Neural cell (in vitro differentiated cells): Measurements from ENCODE around the gene ZNF41. TPM values are rescaled to one million over a fixed set of nuclear protein-coding genes. Genes with fewer than 3 reads are reported as not detected.

Source experiments
- H2AFZ ChIP-seq: fragments of 200-600, 300-800 bp; sonication (generic), shearing (Covaris generic); 2 replicates; pipeline ENCODE4 v1.6.0; 2014; ENCODE audit warnings: low read depth, mild to moderate bottlenecking, antibody characterized with exemption, low read length, moderate library complexity
- H3F3A ChIP-seq: fragments of 200-600 bp; shearing (Covaris generic); 2 replicates; pipeline ENCODE4 v1.6.1; 2016; ENCODE audit warnings: mild to moderate bottlenecking, moderate library complexity, mixed read lengths, antibody characterized with exemption, low read length; ENCODE audit not compliant: insufficient read depth, poor library complexity, severe bottlenecking
- H3K27ac ChIP-seq: fragments of 200-600, 300-800 bp; sonication (generic), shearing (Covaris generic); 2 replicates; pipeline ENCODE4 v1.5.1; 2014; ENCODE audit warnings: mild to moderate bottlenecking, low read length, moderate library complexity
- H3K27me3 ChIP-seq: fragments of 300-800, 200-600 bp; sonication (generic), shearing (Covaris generic); 2 replicates; pipeline ENCODE4 v1.6.0; 2014; ENCODE audit warnings: mild to moderate bottlenecking, low read depth, low read length, moderate library complexity; ENCODE audit not compliant: insufficient read depth
- H3K36me3 ChIP-seq: fragments of 300-800, 200-600 bp; sonication (generic), shearing (Covaris generic); 2 replicates; pipeline ENCODE4 v1.5.1; 2014; ENCODE audit warnings: mild to moderate bottlenecking, antibody characterized with exemption, low read length, moderate library complexity; ENCODE audit not compliant: insufficient read depth
- H3K4me2 ChIP-seq: fragments of 300-800, 200-600 bp; sonication (generic), shearing (Covaris generic); 2 replicates; pipeline ENCODE4 v1.6.0; 2014; ENCODE audit warnings: mild to moderate bottlenecking, low read length
- H3K4me3 ChIP-seq: fragments of 300-800, 200-600 bp; sonication (generic), shearing (Covaris generic); 2 replicates; pipeline ENCODE4 v1.5.1; 2014; ENCODE audit warnings: mild to moderate bottlenecking, low read length, moderate library complexity
- H3K79me2 ChIP-seq: fragments of 200-600 bp; shearing (Covaris generic); replicated peaks from 2 replicates; pipeline ENCODE4 v1.6.0; 2014; ENCODE audit warnings: mild to moderate bottlenecking, low read length, moderate library complexity; ENCODE audit not compliant: insufficient read depth
- H3K9ac ChIP-seq: fragments of 300-800, 200-600 bp; sonication (generic), shearing (Covaris generic); 2 replicates; pipeline ENCODE4 v1.6.1; 2016; ENCODE audit warnings: mild to moderate bottlenecking, low read length, mixed read lengths
- H3K9me2 ChIP-seq: fragments of 200-600 bp; shearing (Covaris generic); 2 replicates; pipeline ENCODE4 v1.6.1; 2016; ENCODE audit warnings: mild to moderate bottlenecking, low read length, mixed read lengths; ENCODE audit not compliant: insufficient read depth
- H3K9me3 ChIP-seq: fragments of 200-600, 300-800 bp; sonication (generic), shearing (Covaris generic); 2 replicates; pipeline ENCODE4 v1.6.1; 2016; ENCODE audit warnings: mild to moderate bottlenecking, mixed run types, low read length, moderate library complexity, mixed read lengths
- H4K20me1 ChIP-seq: fragments of 200-600 bp; shearing (Covaris generic); 2 replicates; pipeline ENCODE4 v1.6.1; 2016; ENCODE audit warnings: mild to moderate bottlenecking, mixed run types; ENCODE audit not compliant: insufficient read depth
- CTCF ChIP-seq: fragments of 450-650 bp; IDR thresholded peaks from 2 replicates; pipeline ENCODE4 v1.5.1; 2014; ENCODE audit warnings: antibody characterized with exemption, mild to moderate bottlenecking, moderate library complexity; ENCODE audit not compliant: poor library complexity, severe bottlenecking
- EP300 ChIP-seq: fragments of 450-650 bp; conservative IDR thresholded peaks from 2 replicates; pipeline ENCODE4 v1.6.1; 2014; ENCODE audit warnings: antibody characterized with exemption, mild to moderate bottlenecking, moderate library complexity; ENCODE audit not compliant: poor library complexity, severe bottlenecking
- EZH2 ChIP-seq: fragments of 200-600, 300-800 bp; shearing (Covaris generic), sonication (generic); IDR thresholded peaks from 2 replicates; pipeline ENCODE4 v1.6.1; 2014; ENCODE audit warnings: antibody characterized with exemption, low read length, borderline replicate concordance, mild to moderate bottlenecking; ENCODE audit not compliant: insufficient read depth, poor library complexity, severe bottlenecking
- MXI1 ChIP-seq: fragments of 450-650 bp; conservative IDR thresholded peaks from 2 replicates; pipeline ENCODE4 v1.6.1; 2014; ENCODE audit warnings: antibody characterized with exemption, mild to moderate bottlenecking; ENCODE audit not compliant: poor library complexity, severe bottlenecking
- POLR2AphosphoS5 ChIP-seq: IDR thresholded peaks from 2 replicates; pipeline ENCODE4 v1.6.1; 2012
- RAD21 ChIP-seq: fragments of 450-650 bp; conservative IDR thresholded peaks from 2 replicates; pipeline ENCODE4 v1.6.1; 2014; ENCODE audit warnings: antibody characterized with exemption, mild to moderate bottlenecking, moderate library complexity
- REST ChIP-seq: IDR thresholded peaks from 2 replicates; pipeline ENCODE4 v1.6.1; 2012; ENCODE audit warnings: borderline replicate concordance
- SMC3 ChIP-seq: fragments of 450-650 bp; conservative IDR thresholded peaks from 2 replicates; pipeline ENCODE4 v1.6.1; 2014; ENCODE audit warnings: antibody characterized with exemption, mild to moderate bottlenecking, moderate library complexity; ENCODE audit not compliant: poor library complexity
- TAF1 ChIP-seq: IDR thresholded peaks from 2 replicates; pipeline ENCODE4 v1.6.1; 2012; ENCODE audit warnings: low read depth
- polyA plus RNA-seq: library from polyadenylated mRNA; depleted of rRNA; stranded (reverse); fragments of >200 nt; gene quantifications from 2 replicates; pipeline ENCODE4 v1.2.3, GENCODE V29; 2014

ZNF41 gene
- polyA plus RNA-seq, 1 donor from 2014 or later: 7.9 TPM

- TF ChIP-seq RAD21: no peak
- TF ChIP-seq TAF1: no peak
- TF ChIP-seq POLR2AphosphoS5: no peak
- TF ChIP-seq MXI1: no peak
- TF ChIP-seq SMC3: no peak
- TF ChIP-seq CTCF: no peak
- no peak for TF ChIP-seq EZH2
- no peak for TF ChIP-seq EP300
- no peak for TF ChIP-seq REST
- no peaks in the 10 kb centered on the region for H3K79me2 ChIP-seq
- H3K4me3 ChIP-seq: no peak overlapping the region
- no peaks in the 10 kb centered on the region for H3K9me3 ChIP-seq
- H3K9me2 ChIP-seq: no peaks in the 10 kb centered on the region
- H3K4me2 ChIP-seq: no peak overlapping the region
- no peaks in the 10 kb centered on the region for H3K36me3 ChIP-seq
- no peak overlapping the region for H3K9ac ChIP-seq
- H2AFZ ChIP-seq: no peak overlapping the region
- H3F3A ChIP-seq: no peaks in the 10 kb centered on the region
- H4K20me1 ChIP-seq: no peaks in the 10 kb centered on the region
- no peak overlapping the region for H3K27ac ChIP-seq
- no peaks in the 10 kb centered on the region for H3K27me3 ChIP-seq
Observed at GRCh38 chrX:47422444-47422843, 60.6 kb downstream of the ZNF41 start.

- Histone ChIP-seq H3K4me3 (no peak overlapping the region), H3K4me2 (no peak overlapping the region)
- TF ChIP-seq POLR2AphosphoS5: no peak
- TF ChIP-seq SMC3: no peak
- no peak for TF ChIP-seq CTCF
- no peak for TF ChIP-seq REST
- no peak for TF ChIP-seq TAF1
- no peak for TF ChIP-seq RAD21
- TF ChIP-seq MXI1: no peak
- TF ChIP-seq EP300: no peak
- no peak for TF ChIP-seq EZH2
Observed at GRCh38 chrX:47420962-47421361, 62.1 kb downstream of the ZNF41 start.

More at GRCh38 chrX:47420962-47421361, 62.1 kb downstream of the ZNF41 start:
- Histone ChIP-seq H3K27me3 (no peaks in the 10 kb centered on the region), H3K36me3 (no peaks in the 10 kb centered on the region), H4K20me1 (no peaks in the 10 kb centered on the region), H3K9me3 (no peaks in the 10 kb centered on the region), H3K9me2 (no peaks in the 10 kb centered on the region), H3F3A (no peaks in the 10 kb centered on the region), H3K79me2 (no peaks in the 10 kb centered on the region), H2AFZ (no peak overlapping the region), H3K9ac (no peak overlapping the region), H3K27ac (no peak overlapping the region)
